Fibroblast of the aortic adventitia (primary cell): ENCODE measurements around the gene LRG1. TPM values are rescaled to one million over a fixed set of nuclear protein-coding genes. Genes with fewer than 3 reads are reported as not detected.
A peak's percentile ranks its signal among the peaks of the same experiment; 100 is the strongest.

Source experiments
- DNase-seq: peaks from one replicate; pipeline ENCODE4 v3.0.0-alpha.2; 2010; ENCODE audit warnings: low read depth
- H3K4me3 ChIP-seq: 2 replicates; pipeline ENCODE4 v1.5.1; 2011; ENCODE audit warnings: low read depth, mild to moderate bottlenecking, control low read depth, low read length, moderate library complexity
- total RNA-seq: library from RNA; depleted of rRNA; stranded (reverse); fragments of >200 nt; gene quantifications from 2 replicates; pipeline ENCODE4 v1.2.3, GENCODE V29; 2012; ENCODE audit warnings: low replicate concordance
- TF ChIP-seq, protein P1 (sequence below): IDR thresholded peaks from 2 replicates; pipeline ENCODE4 v1.5.1; 2011; ENCODE audit warnings: mild to moderate bottlenecking, low read length, control low read depth, inconsistent platforms; ENCODE audit not compliant: insufficient read depth

The LRG1 gene
- total RNA-seq, 1 donor: not detected

DNA sequence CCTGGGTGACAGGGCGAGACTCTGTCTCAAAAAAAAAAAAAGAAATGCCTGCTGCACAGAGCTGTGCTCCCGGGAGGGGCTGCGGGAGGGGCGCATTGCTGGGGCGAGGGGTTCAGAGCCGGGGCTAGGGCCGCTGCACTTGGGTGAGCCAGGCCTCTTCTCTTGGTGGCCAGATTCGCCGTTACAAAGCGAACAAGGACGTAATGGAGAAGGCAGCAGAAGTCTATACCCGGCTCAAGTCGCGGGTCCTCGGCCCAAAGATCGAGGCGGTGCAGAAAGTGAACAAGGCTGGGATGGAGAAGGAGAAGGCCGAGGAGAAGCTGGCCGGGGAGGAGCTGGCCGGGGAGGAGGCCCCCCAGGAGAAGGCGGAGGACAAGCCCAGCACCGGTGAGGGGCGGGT lies 40.5 kb downstream of the LRG1 start:
- no peak for DNase-seq
- no peak overlapping the region for H3K4me3 ChIP-seq
- TF ChIP-seq, protein P1, sequence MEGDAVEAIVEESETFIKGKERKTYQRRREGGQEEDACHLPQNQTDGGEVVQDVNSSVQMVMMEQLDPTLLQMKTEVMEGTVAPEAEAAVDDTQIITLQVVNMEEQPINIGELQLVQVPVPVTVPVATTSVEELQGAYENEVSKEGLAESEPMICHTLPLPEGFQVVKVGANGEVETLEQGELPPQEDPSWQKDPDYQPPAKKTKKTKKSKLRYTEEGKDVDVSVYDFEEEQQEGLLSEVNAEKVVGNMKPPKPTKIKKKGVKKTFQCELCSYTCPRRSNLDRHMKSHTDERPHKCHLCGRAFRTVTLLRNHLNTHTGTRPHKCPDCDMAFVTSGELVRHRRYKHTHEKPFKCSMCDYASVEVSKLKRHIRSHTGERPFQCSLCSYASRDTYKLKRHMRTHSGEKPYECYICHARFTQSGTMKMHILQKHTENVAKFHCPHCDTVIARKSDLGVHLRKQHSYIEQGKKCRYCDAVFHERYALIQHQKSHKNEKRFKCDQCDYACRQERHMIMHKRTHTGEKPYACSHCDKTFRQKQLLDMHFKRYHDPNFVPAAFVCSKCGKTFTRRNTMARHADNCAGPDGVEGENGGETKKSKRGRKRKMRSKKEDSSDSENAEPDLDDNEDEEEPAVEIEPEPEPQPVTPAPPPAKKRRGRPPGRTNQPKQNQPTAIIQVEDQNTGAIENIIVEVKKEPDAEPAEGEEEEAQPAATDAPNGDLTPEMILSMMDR: no peak

DNA sequence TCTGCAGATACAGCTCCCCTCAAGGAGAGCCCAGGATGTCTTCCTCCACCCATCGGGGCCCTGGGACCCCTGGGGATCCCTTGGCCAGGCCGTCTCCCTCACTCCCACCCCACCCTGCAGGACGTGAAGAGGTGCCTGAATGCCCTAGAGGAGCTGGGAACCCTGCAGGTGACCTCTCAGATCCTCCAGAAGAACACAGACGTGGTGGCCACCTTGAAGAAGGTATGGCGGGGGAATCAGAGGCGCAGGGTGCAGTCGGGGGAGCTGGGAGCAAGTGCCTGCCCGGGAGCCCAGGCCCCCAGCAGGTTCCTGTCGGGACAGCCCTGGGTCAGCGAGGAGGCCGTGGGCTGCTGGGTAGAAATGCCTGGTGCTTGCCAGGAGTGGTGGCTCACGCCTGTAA lies 41.1 kb downstream of the LRG1 start:
- H3K4me3 ChIP-seq: no peak overlapping the region
- no peak for DNase-seq
- TF ChIP-seq, protein P1: no peak

DNA sequence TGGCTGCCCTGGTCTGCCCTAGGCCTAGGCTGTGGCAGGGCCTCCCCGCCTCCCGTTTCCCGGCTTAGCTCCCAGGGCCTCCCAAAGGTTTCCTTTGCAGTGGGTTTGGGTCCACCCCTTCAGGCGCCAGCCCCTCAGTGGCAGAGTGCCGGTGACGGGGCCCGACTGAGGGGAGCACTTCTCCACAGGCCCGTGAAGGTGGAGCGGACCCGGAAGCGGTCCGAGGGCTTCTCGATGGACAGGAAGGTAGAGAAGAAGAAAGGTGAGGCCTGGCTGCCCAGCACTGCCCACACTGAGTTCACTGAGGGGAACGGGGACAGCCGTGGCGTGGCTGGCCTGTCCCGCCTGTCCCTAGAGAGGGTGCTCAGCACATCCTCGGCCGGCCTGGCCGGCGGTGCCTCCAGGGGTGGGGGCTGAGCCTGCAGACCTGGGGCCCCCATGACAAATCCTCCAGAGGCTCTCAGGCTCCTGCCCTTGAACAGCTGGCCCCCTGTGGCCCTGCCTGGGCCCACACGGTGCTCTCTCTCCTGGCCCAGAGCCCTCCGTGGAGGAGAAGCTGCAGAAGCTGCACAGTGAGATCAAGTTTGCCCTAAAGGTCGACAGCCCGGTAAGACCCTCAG lies 42.0 kb downstream of the LRG1 start:
- no peak for DNase-seq
- no peak overlapping the region for H3K4me3 ChIP-seq
- TF ChIP-seq, protein P1: no peak

DNA sequence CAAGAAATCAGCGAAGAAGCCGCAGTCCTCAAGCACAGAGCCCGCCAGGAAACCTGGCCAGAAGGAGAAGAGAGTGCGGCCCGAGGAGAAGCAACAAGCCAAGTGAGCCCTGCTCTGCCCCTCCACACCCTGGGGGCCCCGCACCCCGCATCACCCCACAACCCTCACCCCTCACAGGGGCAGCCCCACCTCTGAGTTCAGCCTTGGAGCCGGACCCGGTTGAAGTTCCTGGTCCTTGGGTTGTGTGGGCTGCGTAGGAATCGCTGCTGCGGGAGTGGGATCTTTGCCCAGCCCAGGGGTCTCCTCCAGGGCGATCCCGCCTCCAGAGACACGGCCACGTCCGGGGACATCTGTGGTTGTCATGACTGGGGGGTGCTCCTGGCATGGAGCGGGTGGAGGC lies 43.5 kb downstream of the LRG1 start:
- DNase-seq: no peak
- TF ChIP-seq, protein P1: no peak
- no peak overlapping the region for H3K4me3 ChIP-seq

DNA sequence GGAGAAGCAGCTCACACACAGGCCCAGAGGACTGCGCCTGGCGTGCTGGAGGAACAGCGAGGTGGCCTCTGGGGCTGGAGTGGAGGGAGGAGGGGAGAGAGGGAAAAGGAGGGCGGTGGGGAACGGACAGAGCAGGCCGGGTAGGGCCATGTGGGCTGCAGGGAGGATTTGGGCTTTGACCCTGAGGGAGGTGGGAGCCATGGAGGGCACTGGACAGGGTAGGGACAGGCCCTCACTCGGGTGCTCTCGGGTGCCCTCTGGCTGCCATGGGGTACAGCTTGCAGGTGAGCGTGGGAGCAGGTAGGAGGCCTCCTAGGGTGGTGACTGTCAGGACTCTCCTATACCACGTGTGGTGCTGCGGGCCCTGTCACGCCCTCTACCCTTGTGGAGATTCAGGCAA lies 44.4 kb downstream of the LRG1 start:
- H3K4me3 ChIP-seq: no peak overlapping the region
- DNase-seq: no peak
- TF ChIP-seq, protein P1: peak; percentile 17

DNA sequence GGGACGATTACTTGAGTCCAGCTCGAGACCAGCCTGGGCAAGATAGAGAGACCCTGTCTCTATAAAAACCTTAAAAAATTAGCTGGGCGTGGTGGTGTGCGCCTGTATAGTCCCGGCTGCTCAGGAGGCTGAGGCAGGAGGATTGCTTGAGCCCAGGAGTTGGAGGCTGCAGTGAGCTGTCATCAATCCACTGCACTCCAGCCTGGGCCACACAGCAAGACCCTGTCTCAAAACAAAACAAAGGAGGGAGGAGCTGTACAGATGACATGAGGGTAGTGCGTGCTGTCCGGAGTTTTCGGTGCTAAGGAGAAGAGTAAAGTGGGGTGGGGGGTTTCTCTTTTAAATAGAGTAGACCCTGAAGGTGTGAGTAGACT lies 45.2 kb downstream of the LRG1 start:
- TF ChIP-seq, protein P1: no peak
- H3K4me3 ChIP-seq: no peak overlapping the region
- DNase-seq: no peak

DNA sequence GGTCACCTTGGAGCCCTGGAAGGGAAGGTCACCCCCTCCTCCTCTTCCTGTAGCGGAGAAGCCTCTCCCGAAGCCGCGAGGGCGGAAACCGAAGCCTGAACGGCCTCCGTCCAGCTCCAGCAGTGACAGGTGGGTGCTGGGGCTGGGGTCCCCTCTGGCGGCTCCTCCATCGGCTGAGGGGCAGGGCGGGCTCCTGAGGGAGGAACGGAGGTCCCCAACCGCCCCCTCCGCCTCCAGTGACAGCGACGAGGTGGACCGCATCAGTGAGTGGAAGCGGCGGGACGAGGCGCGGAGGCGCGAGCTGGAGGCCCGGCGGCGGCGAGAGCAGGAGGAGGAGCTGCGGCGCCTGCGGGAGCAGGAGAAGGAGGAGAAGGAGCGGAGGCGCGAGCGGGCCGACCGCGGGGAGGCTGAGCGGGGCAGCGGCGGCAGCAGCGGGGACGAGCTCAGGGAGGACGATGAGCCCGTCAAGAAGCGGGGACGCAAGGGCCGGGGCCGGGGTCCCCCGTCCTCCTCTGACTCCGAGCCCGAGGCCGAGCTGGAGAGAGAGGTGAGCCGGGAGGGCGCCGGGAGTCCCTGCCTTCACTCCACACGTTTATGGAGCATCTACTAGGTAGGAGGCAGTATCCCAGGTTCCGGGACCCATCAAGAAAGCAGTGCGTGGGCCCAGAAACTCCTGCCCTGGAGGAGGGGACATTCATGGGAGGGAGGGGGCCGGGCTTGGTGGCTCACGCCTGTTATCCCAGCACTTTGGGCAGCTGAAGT lies 45.7 kb downstream of the LRG1 start:
- DNase-seq: no peak
- H3K4me3 ChIP-seq: no peak overlapping the region
- TF ChIP-seq, protein P1: no peak
